Measurements from ENCODE around the gene IFFO2.

DNA sequence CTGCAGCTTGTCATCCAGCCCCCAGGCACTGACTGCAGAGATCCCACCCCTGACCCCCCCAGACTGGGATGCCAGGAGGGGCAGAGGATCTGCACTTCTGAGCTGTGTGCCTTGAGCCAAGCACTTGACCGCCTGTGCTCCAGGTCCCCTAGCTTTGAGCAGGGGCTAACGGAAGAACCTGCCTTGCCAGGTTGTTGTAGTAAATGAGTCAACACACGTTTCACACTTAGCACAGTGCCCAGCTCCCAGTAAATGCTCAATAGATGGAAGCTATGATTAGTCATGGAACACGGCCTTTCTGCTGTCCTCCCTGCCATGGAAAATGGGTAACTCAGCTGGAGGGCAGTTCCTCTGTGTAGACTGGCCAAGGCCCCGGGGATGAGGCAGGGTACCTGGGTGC, 24.1 kb downstream of the IFFO2 start:
- TF ChIP-seq, protein P1, sequence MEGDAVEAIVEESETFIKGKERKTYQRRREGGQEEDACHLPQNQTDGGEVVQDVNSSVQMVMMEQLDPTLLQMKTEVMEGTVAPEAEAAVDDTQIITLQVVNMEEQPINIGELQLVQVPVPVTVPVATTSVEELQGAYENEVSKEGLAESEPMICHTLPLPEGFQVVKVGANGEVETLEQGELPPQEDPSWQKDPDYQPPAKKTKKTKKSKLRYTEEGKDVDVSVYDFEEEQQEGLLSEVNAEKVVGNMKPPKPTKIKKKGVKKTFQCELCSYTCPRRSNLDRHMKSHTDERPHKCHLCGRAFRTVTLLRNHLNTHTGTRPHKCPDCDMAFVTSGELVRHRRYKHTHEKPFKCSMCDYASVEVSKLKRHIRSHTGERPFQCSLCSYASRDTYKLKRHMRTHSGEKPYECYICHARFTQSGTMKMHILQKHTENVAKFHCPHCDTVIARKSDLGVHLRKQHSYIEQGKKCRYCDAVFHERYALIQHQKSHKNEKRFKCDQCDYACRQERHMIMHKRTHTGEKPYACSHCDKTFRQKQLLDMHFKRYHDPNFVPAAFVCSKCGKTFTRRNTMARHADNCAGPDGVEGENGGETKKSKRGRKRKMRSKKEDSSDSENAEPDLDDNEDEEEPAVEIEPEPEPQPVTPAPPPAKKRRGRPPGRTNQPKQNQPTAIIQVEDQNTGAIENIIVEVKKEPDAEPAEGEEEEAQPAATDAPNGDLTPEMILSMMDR (IDR thresholded peaks at IDR 0.05) = no peak
- TF ChIP-seq POLR2A (IDR thresholded peaks at IDR 0.05) = no peak
